Left lung (tissue), 10 donors: ENCODE data around the gene CDC20. TPM values are rescaled to one million over a fixed set of nuclear protein-coding genes. Genes with fewer than 3 reads are reported as not detected.

Source experiments
- ATAC-seq: fragments of 200-7000 bp; cut with Tn5 transposase; one replicate; pipeline ENCODE4 v1.9.1; 2020; ENCODE audit warnings: moderate library complexity
- DNase-seq, 4 donors: peaks; one replicate each; pipeline ENCODE4 v3.0.0-alpha.2; 2013 to 2020
- H3K27ac ChIP-seq, 2 donors: fragments of 200-600 bp; sonication (generic) in 1 of 2; one replicate each; pipeline versions ENCODE4 v1.5.0 to v1.8.0; 2020 to 2021
- H3K27me3 ChIP-seq, 2 donors: fragments of 200-600 bp; sonication (generic) in 1 of 2; one replicate each; pipeline versions ENCODE4 v1.5.0 to v1.8.0; 2020 to 2021
- H3K36me3 ChIP-seq, 2 donors: fragments of 200-600 bp; sonication (generic) in 1 of 2; one replicate each; pipeline versions ENCODE4 v1.5.0 to v1.8.0; 2020 to 2021
- H3K4me1 ChIP-seq, 2 donors: fragments of 200-600 bp; one replicate each; pipeline ENCODE4 v1.8.0; 2021
- H3K4me3 ChIP-seq, 2 donors: fragments of 200-600 bp; sonication (generic) in 1 of 2; one replicate each; pipeline versions ENCODE4 v1.5.0 to v1.8.0; 2020 to 2021; ENCODE audit warnings: mild to moderate bottlenecking in 1 of 2
- H3K9me3 ChIP-seq, 2 donors: fragments of 200-600 bp; sonication (generic) in 1 of 2; one replicate each; pipeline versions ENCODE4 v1.5.0 to v1.8.0; 2020 to 2021
- intact Hi-C, 2 donors: fragments of 100-400 bp; cut with DNase I; formaldehyde crosslinking; loops; one replicate each; pipeline versions ENCODE4 v1.11.2 to v1.14.2; 2022
- polyA plus RNA-seq, 6 donors: library from polyadenylated mRNA; unstranded; fragments of 120-200 nt; gene quantifications; one replicate each; pipeline ENCODE4 v1.2.1, GENCODE V29; 2013; ENCODE audit not compliant: insufficient read length in 6 of 6
- total RNA-seq, 2 donors: library from RNA; stranded (reverse); fragmentation: NEBNext Ultra II Directional; extraction: Animal tissue kit (Norgen Biotek cat#: 25700); gene quantifications; one replicate each; pipeline ENCODE4 v1.2.1, GENCODE V29; 2021
- TF ChIP-seq, protein P1 (sequence below), 2 donors: fragments of 200-600 bp; sonication (generic) in 1 of 2; IDR thresholded peaks; one replicate each; pipeline versions ENCODE4 v1.5.0 to v1.8.0; 2021; ENCODE audit warnings: antibody characterized with exemption in 2 of 2
- donor health status: DM: no; HTN: yes; CAD: no.
- donor health status: DM: no; HTN: no; CAD: no.

CDC20 gene
- total and polyA plus RNA-seq, 8 donors: 7.9 to 73.7 (median 31.7) TPM

DNA sequence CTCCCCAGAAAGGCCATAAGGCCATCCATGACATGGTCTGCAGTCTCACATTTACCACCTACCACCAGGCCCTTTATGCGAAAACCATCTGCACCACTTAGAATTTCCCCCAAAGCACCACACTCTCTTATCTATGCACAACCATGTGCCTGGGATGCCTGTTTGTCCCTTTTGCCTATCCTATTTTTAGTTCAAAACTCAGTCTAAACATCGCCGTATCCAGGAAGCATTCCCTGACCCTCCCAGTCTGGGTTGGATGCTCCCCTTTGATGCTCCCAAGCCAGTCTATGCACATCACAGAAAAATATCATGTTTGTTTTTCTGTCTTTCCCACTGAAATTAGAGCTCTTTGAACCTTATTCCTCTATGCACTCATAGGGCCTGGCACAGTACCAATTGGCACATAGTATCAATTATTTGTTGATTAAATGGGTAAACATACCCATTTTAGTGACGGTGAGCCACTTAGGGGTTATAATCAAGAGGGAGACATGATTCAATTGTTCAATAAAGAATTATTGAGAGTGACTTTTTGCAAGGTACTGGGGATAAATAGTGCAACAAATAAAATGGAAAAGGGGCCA is 14.4 kb upstream of the CDC20 start:
- peak in 1 of 4 donors; percentile 29 for DNase-seq
- Histone ChIP-seq H3K9me3 (no peaks in the 10 kb centered on the region), H3K36me3 (no peaks in the 10 kb centered on the region), H3K27me3 (no peaks in the 10 kb centered on the region), H3K27ac (no peak overlapping the region), H3K4me3 (no peak overlapping the region), H3K4me1 (peaks cover 0 to 5% of the 10 kb centered on the region in 2 donors)
- intact Hi-C loops: no loop called here
- TF ChIP-seq, protein P1, sequence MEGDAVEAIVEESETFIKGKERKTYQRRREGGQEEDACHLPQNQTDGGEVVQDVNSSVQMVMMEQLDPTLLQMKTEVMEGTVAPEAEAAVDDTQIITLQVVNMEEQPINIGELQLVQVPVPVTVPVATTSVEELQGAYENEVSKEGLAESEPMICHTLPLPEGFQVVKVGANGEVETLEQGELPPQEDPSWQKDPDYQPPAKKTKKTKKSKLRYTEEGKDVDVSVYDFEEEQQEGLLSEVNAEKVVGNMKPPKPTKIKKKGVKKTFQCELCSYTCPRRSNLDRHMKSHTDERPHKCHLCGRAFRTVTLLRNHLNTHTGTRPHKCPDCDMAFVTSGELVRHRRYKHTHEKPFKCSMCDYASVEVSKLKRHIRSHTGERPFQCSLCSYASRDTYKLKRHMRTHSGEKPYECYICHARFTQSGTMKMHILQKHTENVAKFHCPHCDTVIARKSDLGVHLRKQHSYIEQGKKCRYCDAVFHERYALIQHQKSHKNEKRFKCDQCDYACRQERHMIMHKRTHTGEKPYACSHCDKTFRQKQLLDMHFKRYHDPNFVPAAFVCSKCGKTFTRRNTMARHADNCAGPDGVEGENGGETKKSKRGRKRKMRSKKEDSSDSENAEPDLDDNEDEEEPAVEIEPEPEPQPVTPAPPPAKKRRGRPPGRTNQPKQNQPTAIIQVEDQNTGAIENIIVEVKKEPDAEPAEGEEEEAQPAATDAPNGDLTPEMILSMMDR (IDR thresholded peaks at IDR 0.05): no peak
- ATAC-seq: no peak

DNA sequence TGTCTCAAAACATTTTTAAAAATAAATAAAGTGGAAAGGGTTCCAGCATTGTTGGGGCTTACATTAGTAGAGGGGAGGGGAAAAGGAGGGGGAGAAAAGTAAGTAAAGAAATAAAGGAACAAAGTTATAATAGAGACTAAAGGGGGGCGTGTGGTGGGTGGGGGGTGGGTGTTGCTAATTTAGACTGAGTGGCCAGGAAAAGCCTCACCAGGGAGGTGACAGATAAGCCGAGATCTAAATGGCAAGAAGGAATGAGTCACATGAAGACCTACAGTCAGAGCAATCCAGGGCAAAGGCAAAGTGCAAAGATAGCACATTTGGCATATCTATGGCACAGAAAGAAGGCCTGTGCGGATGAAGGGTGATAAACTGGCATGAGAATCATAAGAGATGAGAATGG is 13.7 kb upstream of the CDC20 start:
- Histone ChIP-seq H3K27me3 (no peaks in the 10 kb centered on the region), H3K9me3 (no peaks in the 10 kb centered on the region), H3K4me3 (no peak overlapping the region), H3K4me1 (peaks cover 5 to 6% of the 10 kb centered on the region in 2 donors), H3K36me3 (no peaks in the 10 kb centered on the region), H3K27ac (no peak overlapping the region)
- intact Hi-C loops: no loop called here
- no peak for DNase-seq
- no peak for ATAC-seq
- TF ChIP-seq, protein P1 (IDR thresholded peaks at IDR 0.05): no peak

DNA sequence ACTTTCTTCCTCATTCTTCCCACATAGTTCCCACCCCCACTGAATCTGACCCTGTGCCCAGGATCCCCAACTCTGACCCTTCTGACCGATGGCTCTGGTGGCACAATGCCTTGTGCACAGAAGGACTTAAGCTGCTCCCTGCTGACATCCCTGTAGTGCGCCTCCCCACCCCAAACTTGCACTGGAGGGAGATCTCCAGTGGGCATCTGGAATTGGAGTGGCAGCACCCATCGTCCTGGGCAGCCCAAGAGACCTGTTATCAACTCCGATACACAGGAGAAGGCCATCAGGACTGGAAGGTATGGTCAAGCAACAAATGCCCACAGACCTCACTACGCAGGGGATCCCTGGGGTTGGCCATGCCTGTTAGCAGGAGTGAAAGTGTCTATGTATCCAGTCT is 12.1 kb upstream of the CDC20 start:
- TF ChIP-seq, protein P1 (IDR thresholded peaks at IDR 0.05): no peak
- Histone ChIP-seq H3K4me3 (no peak overlapping the region), H3K4me1 (peaks cover 5 to 6% of the 10 kb centered on the region in 2 donors), H3K27ac (no peak overlapping the region), H3K27me3 (no peaks in the 10 kb centered on the region), H3K9me3 (no peaks in the 10 kb centered on the region), H3K36me3 (no peaks in the 10 kb centered on the region)
- intact Hi-C loops: no loop called here
- DNase-seq (no peak), ATAC-seq (no peak)

DNA sequence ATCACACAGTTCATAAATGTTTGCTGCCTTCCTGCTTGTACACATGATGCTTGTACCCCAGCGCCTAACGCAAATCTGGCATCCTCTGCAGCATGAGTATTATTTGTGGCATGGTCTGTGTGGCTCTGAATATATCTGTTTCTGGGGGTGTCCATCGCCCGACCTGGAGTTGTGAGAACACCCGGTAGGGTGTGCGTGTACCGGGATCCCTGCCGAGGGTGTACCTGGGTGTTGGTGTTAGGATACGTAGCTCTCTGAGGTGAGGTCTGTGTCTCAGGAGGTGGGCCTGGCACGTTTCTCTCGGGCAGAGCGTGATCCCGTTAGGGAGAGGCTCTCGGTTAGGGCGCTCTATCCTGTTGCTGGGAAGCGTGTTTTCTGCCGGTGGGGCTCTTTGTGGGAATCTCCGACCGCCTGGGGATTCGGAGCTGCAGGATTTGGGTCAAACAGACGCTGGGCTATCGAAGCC is 10.4 kb upstream of the CDC20 start:
- Histone ChIP-seq H3K4me1 (peaks cover 5 to 6% of the 10 kb centered on the region in 2 donors), H3K27ac (peak overlapping the region; percentile 86 to 89), H3K27me3 (no peaks in the 10 kb centered on the region), H3K9me3 (no peaks in the 10 kb centered on the region), H3K36me3 (no peaks in the 10 kb centered on the region), H3K4me3 (peak overlapping the region; percentile 30 to 40)
- DNase-seq: peak in 1 of 4 donors; percentile 46
- intact Hi-C loops: no loop called here
- TF ChIP-seq, protein P1 (IDR thresholded peaks at IDR 0.05): no peak
- ATAC-seq: peak; percentile 20

DNA sequence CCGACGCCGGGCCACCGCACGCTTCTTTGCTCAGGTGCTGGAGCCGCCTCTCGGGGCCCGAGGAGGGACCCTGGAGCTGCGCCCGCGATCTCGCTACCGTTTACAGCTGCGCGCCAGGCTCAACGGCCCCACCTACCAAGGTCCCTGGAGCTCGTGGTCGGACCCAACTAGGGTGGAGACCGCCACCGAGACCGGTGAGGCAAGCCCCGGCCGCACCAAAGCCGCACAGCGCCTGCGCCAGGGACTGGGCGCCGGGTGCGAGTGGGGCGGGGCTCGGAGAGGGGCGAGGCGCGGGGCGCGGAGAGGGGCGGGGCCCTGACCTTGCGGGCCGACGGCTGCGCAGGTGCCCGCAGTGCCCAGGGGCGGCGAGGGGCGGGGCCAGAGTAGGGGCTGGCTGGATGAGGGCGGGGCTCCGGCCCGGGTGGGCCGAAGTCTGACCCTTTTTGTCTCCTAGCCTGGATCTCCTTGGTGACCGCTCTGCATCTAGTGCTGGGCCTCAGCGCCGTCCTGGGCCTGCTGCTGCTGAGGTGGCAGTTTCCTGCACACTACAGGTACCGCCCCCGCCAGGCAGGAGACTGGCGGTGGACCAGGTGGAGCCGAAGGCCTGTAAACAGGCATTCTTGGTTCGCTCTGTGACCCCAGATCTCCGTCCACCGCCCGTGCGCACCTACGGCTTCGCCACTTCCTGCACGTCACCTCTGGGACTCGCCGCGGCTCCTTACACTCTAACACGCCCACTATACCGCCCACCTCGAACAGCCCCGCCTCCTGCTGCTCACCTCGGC is 9.8 kb upstream of the CDC20 start:
- Histone ChIP-seq H3K27ac (peak overlapping the region; percentile 86 to 89), H3K4me3 (peak overlapping the region; percentile 30 to 40), H3K9me3 (no peaks in the 10 kb centered on the region), H3K36me3 (no peaks in the 10 kb centered on the region), H3K27me3 (no peaks in the 10 kb centered on the region), H3K4me1 (peaks cover 5 to 6% of the 10 kb centered on the region in 2 donors)
- ATAC-seq: peak; percentile 97
- peak; percentile 44 to 94 (median 86) for DNase-seq
- intact Hi-C loops: no loop called here
- TF ChIP-seq, protein P1 (IDR thresholded peaks at IDR 0.05): no peak
